H9 (cell line): ENCODE measurements around the gene CISD1. TPM values are rescaled to one million over a fixed set of nuclear protein-coding genes. Genes with fewer than 3 reads are reported as not detected.

ENCODE experiments used
- DNase-seq: peaks from one replicate; pipeline ENCODE4 v3.0.0-alpha.2; 2017
- H2AFZ ChIP-seq: one replicate; pipeline ENCODE4 v1.6.1; 2013; ENCODE audit warnings: mild to moderate bottlenecking, low read length, control low read depth, moderate library complexity
- H2AK5ac ChIP-seq: 2 replicates; pipeline ENCODE4 v1.6.1; 2013; ENCODE audit warnings: low read length, control low read depth, mixed read lengths; ENCODE audit not compliant: insufficient read length
- H2BK120ac ChIP-seq: one replicate; pipeline ENCODE4 v1.6.1; 2013; ENCODE audit warnings: low read depth, mild to moderate bottlenecking, low read length, control low read depth, inconsistent platforms; ENCODE audit not compliant: poor library complexity, severe bottlenecking
- H2BK12ac ChIP-seq: 2 replicates; pipeline ENCODE4 v1.6.1; 2013; ENCODE audit warnings: low read length, control low read depth, mixed read lengths, low read depth; ENCODE audit not compliant: insufficient read length
- H2BK15ac ChIP-seq: 2 replicates; pipeline ENCODE4 v1.6.1; 2013; ENCODE audit warnings: low read depth, low read length, control low read depth
- H2BK20ac ChIP-seq: one replicate; pipeline ENCODE4 v1.6.1; 2013; ENCODE audit warnings: low read depth, mild to moderate bottlenecking, low read length, control low read depth, inconsistent platforms; ENCODE audit not compliant: poor library complexity, severe bottlenecking
- H2BK5ac ChIP-seq: 2 replicates; pipeline ENCODE4 v1.6.1; 2013; ENCODE audit warnings: low read length, control low read depth, mixed read lengths; ENCODE audit not compliant: insufficient read length
- H3K14ac ChIP-seq: 2 replicates; pipeline ENCODE4 v1.6.1; 2013; ENCODE audit warnings: low read length, control low read depth; ENCODE audit not compliant: insufficient read depth
- H3K18ac ChIP-seq: 2 replicates; pipeline ENCODE4 v1.6.1; 2013; ENCODE audit warnings: low read depth, mild to moderate bottlenecking, mixed read lengths, low read length, control low read depth; ENCODE audit not compliant: insufficient read length
- H3K23ac ChIP-seq: 2 replicates; pipeline ENCODE4 v1.6.1; 2013; ENCODE audit warnings: low read length, control low read depth, mixed read lengths, low read depth; ENCODE audit not compliant: insufficient read length
- H3K23me2 ChIP-seq: 2 replicates; pipeline ENCODE4 v1.6.1; 2013; ENCODE audit warnings: low read depth, mild to moderate bottlenecking, mixed read lengths, low read length, control low read depth; ENCODE audit not compliant: insufficient read length, poor library complexity, severe bottlenecking
- H3K27ac ChIP-seq: 2 replicates; pipeline ENCODE4 v1.5.1; 2013; ENCODE audit warnings: low read length, control low read depth, mixed read lengths, low read depth; ENCODE audit not compliant: insufficient read length
- H3K27me3 ChIP-seq: 2 replicates; pipeline ENCODE4 v1.6.1; 2013; ENCODE audit warnings: low read length, control low read depth, inconsistent platforms; ENCODE audit not compliant: insufficient read depth
- H3K4ac ChIP-seq: 2 replicates; pipeline ENCODE4 v1.6.1; 2013; ENCODE audit warnings: low read depth, mild to moderate bottlenecking, control low read depth, inconsistent platforms, low read length, moderate library complexity
- H3K4me1 ChIP-seq: 2 replicates; pipeline ENCODE4 v1.6.1; 2013; ENCODE audit warnings: low read length, control low read depth, inconsistent platforms; ENCODE audit not compliant: insufficient read depth
- H3K4me2 ChIP-seq: 2 replicates; pipeline ENCODE4 v1.6.1; 2013; ENCODE audit warnings: low read length, control low read depth, mixed read lengths; ENCODE audit not compliant: insufficient read length, insufficient read depth
- H3K56ac ChIP-seq: 2 replicates; pipeline ENCODE4 v1.6.1; 2013; ENCODE audit warnings: low read depth, mild to moderate bottlenecking, mixed read lengths, low read length, control low read depth; ENCODE audit not compliant: insufficient read length
- H3K79me1 ChIP-seq: 2 replicates; pipeline ENCODE4 v1.6.1; 2013; ENCODE audit warnings: low read depth, mild to moderate bottlenecking, moderate library complexity, low read length, control low read depth, inconsistent platforms; ENCODE audit not compliant: insufficient read depth, poor library complexity, severe bottlenecking
- H3K79me2 ChIP-seq: 2 replicates; pipeline ENCODE4 v1.6.1; 2013; ENCODE audit warnings: low read length, control low read depth, inconsistent platforms; ENCODE audit not compliant: insufficient read depth
- H3K9ac ChIP-seq: 2 replicates; pipeline ENCODE4 v1.6.1; 2013; ENCODE audit warnings: low read length, control low read depth, mixed read lengths; ENCODE audit not compliant: insufficient read length; ENCODE audit errors: extremely low read depth
- H3K9me3 ChIP-seq: one replicate; pipeline ENCODE4 v1.6.1; 2013; ENCODE audit warnings: low read depth, low read length, inconsistent platforms; ENCODE audit not compliant: control insufficient read depth
- H3T11ph ChIP-seq: one replicate; pipeline ENCODE4 v1.6.1; 2013; ENCODE audit warnings: mild to moderate bottlenecking, low read length, control low read depth, inconsistent platforms
- H4K20me1 ChIP-seq: one replicate; pipeline ENCODE4 v1.6.1; 2013; ENCODE audit not compliant: control insufficient read depth, insufficient read length, insufficient read depth
- H4K5ac ChIP-seq: 2 replicates; pipeline ENCODE4 v1.6.1; 2013; ENCODE audit warnings: low read depth, mild to moderate bottlenecking, mixed read lengths, low read length, control low read depth; ENCODE audit not compliant: insufficient read length
- H4K8ac ChIP-seq: replicated peaks from 2 replicates; pipeline ENCODE4 v1.6.1; 2013; ENCODE audit warnings: low read length, control low read depth, mixed read lengths, low read depth; ENCODE audit not compliant: insufficient read length
- H4K91ac ChIP-seq: 2 replicates; pipeline ENCODE4 v1.6.1; 2013; ENCODE audit warnings: low read depth, mild to moderate bottlenecking, moderate library complexity, mixed read lengths, low read length, control low read depth; ENCODE audit not compliant: insufficient read length
- H3K27ac Mint-ChIP-seq, 3 experiments: 2 replicates in 2 of 3; 3 replicates in 1 of 3; pipeline ENCODE4 v1.8.0; 2020 to 2021; ENCODE audit warnings: mixed read lengths in 3 of 3, mild to moderate bottlenecking in 1 of 3, moderate library complexity in 1 of 3
- H3K27me3 Mint-ChIP-seq: 2 replicates; pipeline ENCODE4 v1.8.0; 2021; ENCODE audit warnings: low read depth, mild to moderate bottlenecking, moderate library complexity, mixed read lengths
- H3K36me3 Mint-ChIP-seq, 3 experiments: 2 replicates in 2 of 3; 3 replicates in 1 of 3; pipeline ENCODE4 v1.8.0; 2020 to 2021; ENCODE audit warnings: low read depth in 3 of 3, mixed read lengths in 3 of 3; ENCODE audit not compliant: insufficient read depth in 1 of 3
- H3K4me1 Mint-ChIP-seq, 2 experiments: 2 replicates each; pipeline ENCODE4 v1.8.0; 2020; ENCODE audit warnings: mixed read lengths in 2 of 2
- H3K4me3 Mint-ChIP-seq, 2 experiments: 2 replicates in 1 of 2; 3 replicates in 1 of 2; pipeline ENCODE4 v1.8.0; 2020 to 2021; ENCODE audit warnings: mild to moderate bottlenecking in 2 of 2, mixed read lengths in 2 of 2, moderate library complexity in 1 of 2
- H3K9me3 Mint-ChIP-seq, 2 experiments: 2 replicates in 1 of 2; 3 replicates in 1 of 2; pipeline ENCODE4 v1.8.0; 2020; ENCODE audit warnings: mild to moderate bottlenecking in 2 of 2, mixed read lengths in 2 of 2, moderate library complexity in 1 of 2
- CTCF ChIP-seq: fragments of 200-600 bp; sonication (generic); conservative IDR thresholded peaks from 3 replicates; pipeline ENCODE4 v1.8.0; 2021; ENCODE audit warnings: antibody characterized with exemption, mild to moderate bottlenecking
- WGBS: extraction: QIAGEN DNeasy Blood & Tissue Kit; methylation state at CpG from one replicate; pipeline ENCODE4 v1.1.7; 2013; ENCODE audit warnings: missing lambda C conversion rate, low lambda C conversion rate, mixed read lengths; ENCODE audit not compliant: insufficient read length; ENCODE audit errors: extremely low coverage; 5-methylcytosine and 5-hydroxymethylcytosine counted together
- total RNA-seq: library from RNA; stranded (reverse); gene quantifications from 2 replicates; pipeline ENCODE4 v1.2.1, GENCODE V29; 2021

Gene CISD1
- total RNA-seq, 1 experiment from 2014 or later: 42.0 TPM

GRCh38 chr10:58304099-58304633 lies 35.2 kb downstream of the CISD1 start:
- no CpG with 5 or more reads among the region's 3 CpGs for WGBS
- Histone ChIP-seq H3K27me3 (no peaks in the 10 kb centered on the region), H2AK5ac (no peak overlapping the region), H4K20me1 (no peaks in the 10 kb centered on the region), H3K23me2 (no peaks in the 10 kb centered on the region), H2BK15ac (no peak overlapping the region), H3T11ph (no peak overlapping the region), H4K8ac (no peak overlapping the region), H2BK120ac (no peak overlapping the region), H3K4me1 (no peaks in the 10 kb centered on the region), H3K23ac (no peak overlapping the region), H2BK20ac (no peak overlapping the region), H4K5ac (no peak overlapping the region), H2AFZ (no peak overlapping the region), H3K9ac (no peak overlapping the region), H3K4me2 (no peak overlapping the region), H3K56ac (no peak overlapping the region), H3K27ac (no peak overlapping the region), H3K18ac (no peak overlapping the region), H3K4ac (no peak overlapping the region), H3K9me3 (no peaks in the 10 kb centered on the region), H3K79me1 (no peaks in the 10 kb centered on the region), H4K91ac (no peak overlapping the region), H2BK5ac (no peak overlapping the region), H2BK12ac (no peak overlapping the region), H3K14ac (no peak overlapping the region), H3K79me2 (no peaks in the 10 kb centered on the region)
- H3K9me3 Mint-ChIP-seq: no peaks in the 10 kb centered on the region
- H3K36me3 Mint-ChIP-seq: no peaks in the 10 kb centered on the region
- H3K27me3 Mint-ChIP-seq: no peaks in the 10 kb centered on the region; the same call in 1 of the 2 replicates
- DNase-seq: no peak
- TF ChIP-seq CTCF: no peak
- no peak overlapping the region for H3K27ac Mint-ChIP-seq
- no peak overlapping the region for H3K4me3 Mint-ChIP-seq
- H3K4me1 Mint-ChIP-seq: peaks cover 5 to 6% of the 10 kb centered on the region in 2 experiments; a peak in 3 of 4 replicates
